ENCODE data around the gene C2CD4C.

C2CD4C gene

GRCh38 chr19:447816-448560 is 39.0 kb upstream of the C2CD4C start:
- no peak overlapping the region for H3K4me3 ChIP-seq (ENCODE audit: low read length)
- no peaks in the 10 kb centered on the region for H3K27me3 ChIP-seq (ENCODE audit: control insufficient read depth, low read length)
- no peaks in the 10 kb centered on the region for H3K79me2 ChIP-seq (ENCODE audit: control insufficient read depth, low read length)
- TF ChIP-seq CTCF (IDR thresholded peaks at IDR 0.05; ENCODE audit: low read depth, low read length, poor library complexity, severe bottlenecking) (no peak), EZH2phosphoT487 (IDR thresholded peaks at IDR 0.05; ENCODE audit: borderline replicate concordance, low read length) (no peak)
- H4K20me1 ChIP-seq (ENCODE audit: control insufficient read depth, insufficient read depth, low read depth, low read length) = no peaks in the 10 kb centered on the region
- no peak overlapping the region for H3K27ac ChIP-seq (ENCODE audit: low read depth, low read length)
- peaks cover 10% of the 10 kb centered on the region; the same call in 1 of the 2 replicates for H3F3A ChIP-seq (ENCODE audit: control insufficient read depth, insufficient read depth)
- H3K36me3 ChIP-seq (ENCODE audit: control insufficient read depth, low read length) = no peaks in the 10 kb centered on the region
- H3K9me2 ChIP-seq (replicated peaks; ENCODE audit: control insufficient read depth, low read length) = no peaks in the 10 kb centered on the region
- no peaks in the 10 kb centered on the region for H3K4me1 ChIP-seq (ENCODE audit: control insufficient read depth, low read length)
- H3K9me3 ChIP-seq (ENCODE audit: control insufficient read depth, insufficient read depth, low read length) = peaks cover 33% of the 10 kb centered on the region; the same call in 1 of the 2 replicates
- H3K4me2 ChIP-seq (ENCODE audit: low read length) = no peak overlapping the region

- no peaks in the 10 kb centered on the region for H3K27me3 ChIP-seq (ENCODE audit: control insufficient read depth, low read length)
- H3K36me3 ChIP-seq (ENCODE audit: control insufficient read depth, low read length) = no peaks in the 10 kb centered on the region
- no peak overlapping the region for H3K4me3 ChIP-seq (ENCODE audit: low read length)
- H3K9me3 ChIP-seq (ENCODE audit: control insufficient read depth, insufficient read depth, low read length) = peaks cover 28% of the 10 kb centered on the region; the same call in 1 of the 2 replicates
- no peaks in the 10 kb centered on the region for H3K79me2 ChIP-seq (ENCODE audit: control insufficient read depth, low read length)
- TF ChIP-seq CTCF (IDR thresholded peaks at IDR 0.05; ENCODE audit: low read depth, low read length, poor library complexity, severe bottlenecking) (no peak), EZH2phosphoT487 (IDR thresholded peaks at IDR 0.05; ENCODE audit: borderline replicate concordance, low read length) (no peak)
- no peaks in the 10 kb centered on the region for H3K4me1 ChIP-seq (ENCODE audit: control insufficient read depth, low read length)
- H3K4me2 ChIP-seq (ENCODE audit: low read length) = no peak overlapping the region
- no peaks in the 10 kb centered on the region for H3K9me2 ChIP-seq (replicated peaks; ENCODE audit: control insufficient read depth, low read length)
- H4K20me1 ChIP-seq (ENCODE audit: control insufficient read depth, insufficient read depth, low read depth, low read length) = no peaks in the 10 kb centered on the region
- no peak overlapping the region for H3K27ac ChIP-seq (ENCODE audit: low read depth, low read length)
- peaks cover 10% of the 10 kb centered on the region; the same call in 1 of the 2 replicates for H3F3A ChIP-seq (ENCODE audit: control insufficient read depth, insufficient read depth)
Measured at GRCh38 chr19:447064-447426, 38.1 kb upstream of the C2CD4C start.

- Histone ChIP-seq H3K4me3 (ENCODE audit: low read length) (no peak overlapping the region), H3K4me1 (ENCODE audit: control insufficient read depth, low read length) (no peaks in the 10 kb centered on the region), H3K36me3 (ENCODE audit: control insufficient read depth, low read length) (no peaks in the 10 kb centered on the region), H3K4me2 (ENCODE audit: low read length) (no peak overlapping the region), H3K79me2 (ENCODE audit: control insufficient read depth, low read length) (no peaks in the 10 kb centered on the region), H3K27me3 (ENCODE audit: control insufficient read depth, low read length) (no peaks in the 10 kb centered on the region), H3K27ac (ENCODE audit: low read depth, low read length) (no peak overlapping the region), H4K20me1 (ENCODE audit: control insufficient read depth, insufficient read depth, low read depth, low read length) (no peaks in the 10 kb centered on the region), H3F3A (ENCODE audit: control insufficient read depth, insufficient read depth) (no peaks in the 10 kb centered on the region), H3K9me2 (replicated peaks; ENCODE audit: control insufficient read depth, low read length) (no peaks in the 10 kb centered on the region), H3K9me3 (ENCODE audit: control insufficient read depth, insufficient read depth, low read length) (peaks cover 18% of the 10 kb centered on the region; the same call in 1 of the 2 replicates)
- no peak for TF ChIP-seq CTCF (IDR thresholded peaks at IDR 0.05; ENCODE audit: low read depth, low read length, poor library complexity, severe bottlenecking)
- TF ChIP-seq EZH2phosphoT487 (IDR thresholded peaks at IDR 0.05; ENCODE audit: borderline replicate concordance, low read length) = no peak
Measured at GRCh38 chr19:444677-445210, 35.8 kb upstream of the C2CD4C start.
